Pons (tissue), 1 donor: ENCODE results near the gene FAM161B.
A peak's percentile ranks its signal among the peaks of the same experiment; 100 is the strongest.
"Not testable (repeated sequence)": the region's sequence is repeated elsewhere in the genome, so short reads cannot be mapped to it uniquely, and the experiment has no call there.

Experiments used
- DNase-seq: peaks from one replicate; pipeline ENCODE4 v3.0.0-alpha.2; 2016; ENCODE audit warnings: low spot score

Gene FAM161B, protein sequence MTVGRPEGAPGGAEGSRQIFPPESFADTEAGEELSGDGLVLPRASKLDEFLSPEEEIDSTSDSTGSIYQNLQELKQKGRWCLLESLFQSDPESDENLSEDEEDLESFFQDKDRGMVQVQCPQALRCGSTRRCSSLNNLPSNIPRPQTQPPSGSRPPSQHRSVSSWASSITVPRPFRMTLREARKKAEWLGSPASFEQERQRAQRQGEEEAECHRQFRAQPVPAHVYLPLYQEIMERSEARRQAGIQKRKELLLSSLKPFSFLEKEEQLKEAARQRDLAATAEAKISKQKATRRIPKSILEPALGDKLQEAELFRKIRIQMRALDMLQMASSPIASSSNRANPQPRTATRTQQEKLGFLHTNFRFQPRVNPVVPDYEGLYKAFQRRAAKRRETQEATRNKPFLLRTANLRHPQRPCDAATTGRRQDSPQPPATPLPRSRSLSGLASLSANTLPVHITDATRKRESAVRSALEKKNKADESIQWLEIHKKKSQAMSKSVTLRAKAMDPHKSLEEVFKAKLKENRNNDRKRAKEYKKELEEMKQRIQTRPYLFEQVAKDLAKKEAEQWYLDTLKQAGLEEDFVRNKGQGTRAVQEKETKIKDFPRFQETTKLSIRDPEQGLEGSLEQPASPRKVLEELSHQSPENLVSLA

DNA sequence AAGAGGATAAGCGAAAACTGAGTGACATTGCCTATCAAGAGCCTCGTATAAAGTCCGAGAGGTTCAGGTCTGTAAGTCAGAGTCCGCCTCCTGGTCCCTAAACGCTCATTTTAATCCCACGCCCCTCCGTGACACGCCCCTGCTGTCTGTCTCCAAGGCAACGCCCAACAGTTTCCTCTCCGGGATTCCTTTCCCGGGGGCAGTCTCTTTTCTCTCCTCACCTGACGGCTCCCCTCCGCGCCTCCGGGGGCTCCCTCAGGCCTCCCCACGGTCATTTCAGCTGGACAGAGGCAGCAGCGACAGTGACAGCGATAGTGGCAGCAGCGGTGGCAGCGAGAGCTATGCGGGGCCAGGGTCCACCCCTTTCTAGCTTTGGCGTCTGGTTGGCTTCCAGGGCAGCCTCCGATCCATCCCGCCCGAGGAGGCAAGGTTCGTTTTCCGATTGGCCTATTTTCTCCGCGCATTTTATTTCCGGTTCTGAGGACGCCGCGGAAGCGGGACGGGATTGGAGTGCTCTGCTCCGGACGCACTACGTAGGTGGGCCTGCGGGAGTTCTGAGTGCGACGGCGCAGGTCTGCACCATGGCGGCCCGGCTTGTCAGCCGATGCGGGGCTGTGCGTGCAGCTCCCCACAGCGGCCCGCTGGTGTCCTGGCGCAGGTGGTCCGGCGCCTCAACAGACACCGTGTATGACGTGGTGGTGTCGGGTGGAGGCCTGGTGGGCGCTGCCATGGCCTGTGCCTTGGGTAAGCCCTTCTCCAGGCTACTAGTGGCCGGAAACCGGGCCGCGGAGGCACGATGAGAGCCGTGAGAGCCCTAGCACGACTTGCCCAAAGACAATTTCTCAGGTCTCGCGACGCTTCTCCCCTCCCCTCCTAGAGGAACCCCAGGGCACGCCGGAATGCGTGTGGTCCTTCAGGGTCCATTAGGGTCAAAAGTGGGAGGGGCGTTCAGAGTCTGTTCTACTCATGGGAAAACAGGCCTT lies at the start of gene FAM161B, which contains the start of gene COQ6:
Gene FAM161B, minus strand, starts transcription at position 343 of the 983 bp plus-strand sequence. Its CDS starts 68 bp downstream, at position 275.
Gene COQ6, plus strand, starts transcription at position 551 of the 983 bp plus-strand sequence. Its CDS starts 31 bp downstream, at position 582.
- peak; percentile 96 for DNase-seq

DNA sequence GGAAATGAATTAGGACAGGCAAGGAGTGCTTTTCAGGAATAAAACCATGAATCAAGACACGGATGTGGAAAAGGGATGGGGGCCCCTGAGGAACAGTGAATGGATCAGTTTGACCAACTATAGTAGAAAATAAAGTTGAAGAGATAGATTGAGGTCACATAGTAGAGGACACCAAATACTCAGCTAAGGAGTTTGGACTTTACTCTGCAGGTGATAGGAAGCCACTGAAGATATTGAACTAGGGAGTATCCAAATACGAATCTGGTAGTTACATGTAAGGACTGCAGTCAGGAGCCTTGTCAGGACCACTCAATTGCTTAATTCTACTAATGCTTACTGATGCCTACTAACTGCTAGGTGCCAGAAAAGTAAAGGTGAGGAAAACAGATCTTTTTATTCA lies 48.8 kb upstream of the FAM161B start:
- no peak for DNase-seq

DNA sequence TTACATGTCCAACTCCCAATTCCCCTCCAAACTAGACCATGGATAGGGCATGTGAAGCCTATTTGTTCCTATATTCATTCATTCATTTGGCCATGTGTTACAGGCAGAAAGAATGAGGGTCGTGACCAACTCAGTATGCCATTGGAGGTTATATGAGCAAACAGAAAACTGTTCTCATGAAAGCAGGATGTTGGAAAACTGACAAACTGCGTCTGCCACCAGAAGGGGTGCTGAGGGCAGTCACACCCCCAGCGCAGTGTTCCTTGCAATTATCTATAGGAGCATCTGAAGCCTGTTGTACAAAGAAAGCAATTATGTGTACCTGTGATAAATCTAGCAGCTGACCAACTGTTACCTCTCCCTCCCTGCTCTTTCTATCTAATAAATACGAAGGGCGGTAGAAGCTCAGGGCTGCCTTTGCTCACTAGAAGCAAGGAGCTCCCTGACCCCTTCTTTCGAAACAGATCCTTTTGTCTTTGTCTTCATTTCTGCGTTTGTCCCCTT lies 48.1 kb upstream of the FAM161B start:
- no peak for DNase-seq

DNA sequence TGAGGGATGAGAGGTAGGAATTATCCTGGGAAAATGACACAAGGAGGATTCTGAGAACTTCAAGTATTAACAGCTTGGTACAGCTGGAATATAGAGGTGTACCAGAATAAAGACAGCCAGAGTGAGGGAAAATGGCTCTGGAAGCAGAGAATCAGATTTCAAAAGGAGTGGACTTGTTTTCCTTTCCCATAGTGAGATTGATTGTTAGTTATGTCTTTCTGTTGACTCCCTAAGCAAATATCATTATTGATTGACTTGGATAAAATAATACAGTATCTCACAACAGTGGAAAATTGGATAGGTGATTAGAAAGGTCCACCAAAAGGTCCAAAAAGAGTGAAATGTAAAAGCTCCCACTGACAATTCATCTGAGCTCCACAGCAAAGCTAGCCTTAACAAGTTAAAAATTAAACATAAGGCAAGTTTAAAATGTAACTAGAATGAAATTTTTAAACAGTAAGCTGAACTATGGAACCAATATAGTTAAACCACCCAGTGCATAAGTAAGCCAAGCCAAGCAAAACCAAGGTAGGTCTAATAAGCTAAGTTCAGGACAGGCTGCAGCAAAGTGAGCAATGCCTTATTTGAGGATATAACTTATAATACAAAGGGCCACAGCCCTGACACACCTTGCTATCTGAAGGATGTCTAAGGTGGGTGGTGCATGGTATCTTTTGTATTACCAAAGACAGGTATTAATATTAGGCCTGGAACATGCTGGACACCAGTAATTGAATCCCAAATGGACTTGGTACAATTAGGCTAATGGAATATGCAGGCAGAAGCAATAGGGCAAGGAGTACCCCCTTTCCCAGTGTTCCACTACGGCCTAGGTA lies 47.4 kb upstream of the FAM161B start:
- no peak for DNase-seq

DNA sequence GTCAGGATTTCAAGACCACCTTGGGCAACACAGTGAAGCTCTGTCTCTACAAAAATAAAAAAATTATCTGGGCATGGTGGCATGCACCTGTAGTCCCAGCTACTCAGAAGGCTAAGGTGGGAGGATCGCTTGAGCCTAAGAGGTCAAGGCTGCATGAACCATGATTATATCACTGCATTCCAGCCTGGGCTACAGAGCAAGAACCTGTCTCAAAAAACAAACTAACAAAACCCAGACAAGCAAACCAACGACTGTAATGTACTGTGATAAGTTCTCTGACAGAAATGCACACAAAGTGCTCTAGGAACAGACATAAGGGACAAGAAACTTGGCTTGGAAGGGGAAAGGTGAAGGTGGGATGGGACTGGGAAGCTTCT lies 46.8 kb upstream of the FAM161B start:
- DNase-seq, result no peak

DNA sequence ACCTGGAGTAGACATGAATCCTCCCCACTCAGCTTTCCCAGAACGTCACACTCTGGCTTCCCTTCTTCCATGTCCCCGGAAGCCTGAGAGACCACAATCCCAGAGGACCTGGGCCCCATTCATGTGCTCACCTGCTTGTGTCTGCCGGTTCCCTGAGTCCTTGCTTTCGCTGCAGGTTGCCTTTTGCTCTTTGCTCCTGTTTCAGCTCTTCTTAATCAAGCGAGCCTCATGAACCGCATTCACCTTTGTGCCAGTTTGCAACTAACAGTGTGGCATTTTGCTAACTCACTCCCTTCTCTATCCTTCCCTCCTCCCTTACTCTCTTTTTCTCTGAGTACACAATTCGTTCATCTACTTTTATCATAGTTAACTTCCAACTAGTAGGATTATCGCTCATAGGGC lies 46.1 kb upstream of the FAM161B start:
- DNase-seq, result no peak

DNA sequence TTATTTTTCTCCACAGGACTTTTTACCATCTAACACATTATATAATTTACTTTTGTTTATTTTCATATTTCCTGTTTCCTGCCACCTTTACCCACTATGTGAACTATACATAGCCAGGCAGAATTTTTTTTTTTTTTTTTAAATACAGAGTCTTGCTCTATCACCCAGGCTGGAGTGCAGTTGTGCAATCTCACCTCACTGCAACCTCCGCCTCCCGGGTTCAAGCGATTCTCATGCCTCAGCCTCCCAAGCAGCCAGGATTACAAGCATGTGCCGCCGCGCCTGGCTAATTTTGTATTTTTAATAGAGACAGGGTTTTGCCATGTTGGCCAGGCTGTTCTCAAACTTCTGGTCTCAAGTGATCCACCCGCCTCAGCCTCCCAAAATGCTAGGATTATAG lies 45.0 kb upstream of the FAM161B start:
- DNase-seq, result not testable (repeated sequence)

DNA sequence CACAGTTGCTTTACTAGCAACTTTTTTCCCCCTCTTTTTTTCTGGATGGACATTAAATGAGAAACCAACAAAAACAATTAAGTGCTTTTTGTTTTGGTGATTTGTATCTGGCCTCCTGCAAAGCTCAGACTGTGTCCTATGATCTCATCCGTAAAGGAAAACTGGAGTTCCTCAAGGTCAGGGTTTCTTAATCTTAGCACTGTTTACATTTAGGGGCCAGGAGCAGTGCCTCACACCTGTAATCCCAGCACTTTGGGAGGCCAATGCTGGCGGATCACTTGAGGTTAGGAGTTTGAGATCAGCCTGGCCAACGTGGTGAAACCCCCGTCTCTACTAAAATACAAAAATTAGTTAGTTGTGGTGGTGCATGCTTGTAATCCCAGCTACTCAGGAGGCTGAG lies 41.2 kb upstream of the FAM161B start:
- no peak for DNase-seq

DNA sequence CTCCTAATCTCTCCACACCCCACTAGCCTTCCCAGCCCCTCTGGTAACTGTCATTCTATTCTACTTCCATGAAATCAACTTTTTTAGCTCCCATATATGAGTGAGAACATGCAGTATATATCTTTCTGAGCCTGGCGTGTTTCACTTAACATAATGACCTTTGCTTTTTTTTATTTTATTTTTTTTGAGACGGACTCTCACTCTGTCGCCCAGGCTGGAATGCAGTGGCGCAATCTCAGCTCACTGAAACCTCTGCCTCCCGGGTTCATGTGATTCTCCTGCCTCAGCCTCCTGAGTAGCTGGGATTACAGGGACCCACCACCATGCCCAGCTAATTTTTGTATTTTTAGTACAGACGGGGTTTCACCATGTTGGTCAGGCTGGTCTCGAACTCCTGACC lies 38.8 kb upstream of the FAM161B start:
- not testable (repeated sequence) for DNase-seq

DNA sequence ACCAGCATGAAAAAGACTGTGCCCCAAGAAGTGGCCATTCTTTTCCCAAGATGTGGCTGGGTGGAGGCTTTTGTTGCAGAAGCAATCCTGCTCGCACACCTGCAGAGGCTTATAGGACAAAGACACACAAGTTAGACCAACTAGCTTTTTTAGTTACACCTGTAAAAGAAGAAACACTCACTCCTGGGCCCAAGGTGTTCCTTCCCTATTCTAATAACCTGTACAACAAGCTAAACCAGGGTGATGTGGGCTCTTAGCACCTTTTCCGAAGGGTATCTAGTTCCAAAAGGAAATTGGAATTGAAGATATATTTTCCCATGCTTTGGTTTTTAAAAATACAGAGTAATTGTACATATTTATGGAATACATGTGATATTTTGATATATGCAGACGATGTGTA lies 38.2 kb upstream of the FAM161B start:
- DNase-seq, result no peak

DNA sequence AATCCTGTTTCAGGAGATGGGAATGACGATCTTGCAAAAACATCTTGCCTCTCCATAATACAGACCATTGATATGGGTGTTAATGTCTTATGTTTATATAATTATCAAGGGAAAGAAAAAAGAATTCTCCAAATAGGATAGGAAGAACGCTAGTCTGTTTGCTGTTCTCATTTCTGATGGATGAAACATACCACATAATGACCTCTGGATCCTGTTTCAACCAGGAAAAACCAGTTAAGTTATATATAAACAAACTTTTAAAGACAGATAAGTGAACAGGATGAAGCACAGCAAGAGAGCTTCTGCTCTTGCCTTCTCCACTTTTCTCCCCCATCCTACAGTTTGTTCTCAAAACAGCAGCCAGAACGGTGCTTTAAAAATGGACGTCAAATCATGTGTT lies 28.0 kb upstream of the FAM161B start:
- no peak for DNase-seq

DNA sequence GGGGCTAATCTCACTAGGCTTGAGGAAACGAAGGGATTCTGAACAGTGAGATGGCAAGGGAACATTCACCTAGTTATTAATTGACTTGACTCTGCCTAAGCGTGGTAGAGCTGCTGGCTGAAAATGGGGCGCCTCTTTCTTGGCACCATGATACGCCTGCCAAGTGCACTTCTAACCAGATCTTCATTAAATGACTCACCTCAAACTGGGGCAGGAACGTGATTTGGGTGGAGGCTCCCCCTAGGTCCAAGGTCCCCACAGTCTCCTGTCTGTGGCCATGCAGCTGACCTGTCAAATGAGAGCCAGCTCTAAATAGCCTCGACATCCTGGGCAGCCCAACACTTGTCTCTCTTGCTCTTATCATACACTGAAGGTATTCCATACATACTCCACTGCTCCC lies 26.2 kb upstream of the FAM161B start:
- no peak for DNase-seq

DNA sequence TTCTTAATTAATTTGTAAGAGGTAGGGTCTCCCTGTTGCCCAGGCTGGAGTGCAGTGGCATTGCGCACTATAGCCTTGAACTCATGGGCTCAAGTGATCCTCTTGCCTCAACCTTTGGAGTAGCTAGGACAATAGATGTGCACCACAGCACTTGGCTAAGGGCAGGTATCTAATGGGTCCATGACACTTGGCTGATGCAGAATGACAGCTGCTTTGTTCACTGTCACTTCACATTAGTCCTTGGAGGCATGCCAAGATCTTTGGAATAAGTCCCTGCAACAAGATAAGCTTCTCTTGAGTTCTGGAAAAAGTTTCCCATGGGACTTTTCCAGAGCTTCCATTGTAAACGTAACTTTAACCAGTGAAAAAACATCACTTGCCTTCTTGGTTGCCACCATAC lies 23.6 kb upstream of the FAM161B start:
- no peak for DNase-seq

DNA sequence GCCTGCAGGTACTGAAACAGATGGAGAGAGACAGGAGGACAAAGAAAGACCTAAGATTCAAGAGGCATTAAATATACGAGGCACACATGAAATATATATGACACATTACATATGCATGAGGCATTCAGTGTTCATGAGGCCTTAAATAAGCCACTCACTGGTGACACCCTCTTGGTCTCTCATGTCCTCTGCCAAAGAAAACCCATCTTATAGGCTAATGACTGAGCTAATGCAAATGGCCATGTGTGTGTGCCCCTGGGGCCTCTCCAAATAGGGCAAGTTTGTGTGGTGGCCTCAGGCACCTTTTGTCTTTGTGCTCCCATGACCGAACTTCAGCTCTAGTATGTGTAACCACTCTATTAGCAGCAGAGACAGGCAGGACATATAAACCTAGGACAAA lies 19.0 kb upstream of the FAM161B start:
- no peak for DNase-seq

DNA sequence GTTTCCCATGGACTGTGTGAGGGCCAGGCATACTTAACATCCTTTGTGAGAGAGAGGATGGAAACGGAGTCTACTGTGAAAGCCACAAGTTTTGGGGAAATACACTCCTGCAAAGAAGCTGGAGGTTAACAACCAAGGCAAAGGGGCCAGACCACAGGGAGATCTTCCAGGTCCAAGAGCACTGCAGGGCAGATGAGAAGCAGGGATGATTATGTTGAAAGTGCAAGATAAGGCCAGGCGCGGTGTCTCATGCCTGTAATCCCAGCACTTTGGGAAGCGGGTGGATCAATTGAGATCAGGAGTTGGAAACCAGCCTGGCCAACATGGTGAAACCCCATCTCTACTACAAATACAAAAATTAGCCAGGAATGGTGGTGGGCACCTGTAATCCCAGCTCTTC lies 15.3 kb upstream of the FAM161B start:
- no peak for DNase-seq

DNA sequence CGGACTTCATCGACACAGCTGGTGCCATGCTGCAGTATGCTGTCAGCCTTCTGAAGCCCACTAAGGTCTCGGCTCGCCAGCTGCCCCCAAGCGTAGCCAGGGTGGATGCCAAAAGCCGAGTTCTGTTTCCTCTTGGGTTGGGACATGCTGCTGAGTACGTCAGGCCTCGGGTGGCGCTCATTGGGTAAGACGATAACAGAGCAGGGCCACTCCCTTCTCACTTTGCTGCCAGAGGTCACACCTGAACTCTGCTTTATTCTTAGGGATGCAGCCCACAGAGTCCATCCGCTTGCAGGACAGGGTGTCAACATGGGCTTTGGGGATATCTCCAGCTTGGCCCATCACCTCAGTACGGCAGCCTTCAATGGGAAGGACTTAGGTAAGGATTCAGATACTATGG lies 11.3 kb upstream of the FAM161B start:
- no peak for DNase-seq

DNA sequence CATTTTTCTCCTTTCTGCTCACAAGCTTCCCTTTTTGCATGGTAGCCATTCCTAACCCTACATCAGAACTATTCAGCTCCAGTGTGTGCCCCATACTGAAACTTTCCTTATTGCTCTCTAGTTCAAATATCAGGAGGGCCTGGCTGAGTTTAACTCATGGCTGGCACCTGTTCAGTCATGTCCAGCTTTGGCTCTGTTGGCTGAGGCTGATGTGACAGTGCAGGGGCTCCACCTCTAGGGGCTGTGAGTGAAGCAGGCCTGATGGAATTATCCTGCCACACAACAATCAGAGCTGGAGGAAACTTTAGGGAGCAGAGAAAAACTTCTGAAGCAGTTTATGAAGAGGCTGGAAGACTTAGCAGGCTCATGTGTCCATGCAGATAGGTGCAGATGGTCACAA lies 8.7 kb upstream of the FAM161B start:
- no peak for DNase-seq

DNA sequence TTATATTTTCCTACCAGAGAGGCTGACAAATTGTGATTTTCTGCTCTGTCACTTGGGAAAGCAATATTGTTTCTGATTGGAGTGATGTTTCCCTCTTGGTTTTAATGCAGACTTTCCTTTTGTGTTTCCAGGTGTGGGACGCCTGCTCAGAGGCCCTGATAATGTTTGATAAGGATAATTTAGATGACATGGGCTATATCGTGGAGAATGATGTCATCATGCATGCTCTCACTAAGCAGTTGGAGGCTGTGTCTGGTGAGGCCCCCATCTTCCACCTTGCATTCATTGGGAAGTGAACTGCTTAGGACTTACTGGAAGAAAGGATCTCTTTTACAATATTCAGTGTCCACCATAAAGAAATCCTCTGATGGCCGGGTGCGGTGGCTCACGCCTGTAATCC lies 5.8 kb upstream of the FAM161B start:
- no peak for DNase-seq

DNA sequence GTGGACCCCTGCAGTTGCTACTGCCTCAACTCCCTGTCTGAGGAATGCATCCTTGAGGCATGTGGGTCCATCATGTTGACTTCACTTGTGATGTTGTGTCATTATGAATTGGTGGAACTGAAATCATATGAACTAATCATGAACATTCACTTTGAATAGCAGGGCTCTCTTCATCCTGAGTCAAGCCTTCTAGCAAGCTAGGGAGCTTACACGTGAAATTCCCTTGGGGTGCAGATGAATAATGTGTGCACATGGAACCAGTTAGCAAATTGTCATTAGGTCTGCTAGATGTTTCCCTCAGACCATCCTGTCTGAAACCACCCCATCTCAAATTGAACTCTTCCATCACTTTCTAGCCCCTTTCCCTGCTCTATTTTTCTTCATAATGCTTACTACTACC lies 3.8 kb upstream of the FAM161B start:
- no peak for DNase-seq

DNA sequence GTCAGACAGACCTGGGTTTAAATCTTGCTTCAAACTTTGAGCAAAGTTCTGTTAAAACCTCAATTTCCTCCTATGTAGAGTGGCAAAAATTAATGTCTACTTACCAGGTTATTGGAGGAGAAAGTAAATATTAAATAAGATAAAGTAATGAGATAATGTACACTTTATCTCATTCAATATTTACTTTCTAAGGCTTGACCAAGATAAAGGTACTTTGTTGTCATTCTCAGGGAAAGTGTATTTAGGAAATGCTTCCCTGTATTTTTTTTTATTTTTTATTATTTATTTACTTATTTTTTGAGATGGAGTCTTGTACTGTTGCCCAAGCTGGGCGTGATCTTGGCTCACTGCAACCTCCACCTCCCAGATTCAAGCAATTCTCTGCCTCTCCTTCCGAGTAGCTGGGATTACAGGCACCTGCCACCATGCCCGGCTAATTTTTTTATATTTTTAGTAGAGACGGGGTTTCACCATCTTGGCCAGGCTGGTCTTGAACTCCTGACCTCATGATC lies 4.7 kb downstream of the FAM161B start:
- no peak for DNase-seq
